ENCODE data around the gene TMEM161B. TPM values are rescaled to one million over a fixed set of nuclear protein-coding genes. Genes with fewer than 3 reads are reported as not detected.
"Not testable (repeated sequence)": the region's sequence is repeated elsewhere in the genome, so short reads cannot be mapped to it uniquely, and the experiment has no call there.

The TMEM161B gene
- 10 to 100 TPM; 15.2 to 17.2 TPM for total RNA-seq
- long read RNA-seq, donor 1, partial matches to known transcripts = 0 of 3 reads
- long read RNA-seq, donor 1, other reads (novel, unspliced or antisense) = 2 of 3 reads
- long read RNA-seq, donor 2 = 0 reads

DNA sequence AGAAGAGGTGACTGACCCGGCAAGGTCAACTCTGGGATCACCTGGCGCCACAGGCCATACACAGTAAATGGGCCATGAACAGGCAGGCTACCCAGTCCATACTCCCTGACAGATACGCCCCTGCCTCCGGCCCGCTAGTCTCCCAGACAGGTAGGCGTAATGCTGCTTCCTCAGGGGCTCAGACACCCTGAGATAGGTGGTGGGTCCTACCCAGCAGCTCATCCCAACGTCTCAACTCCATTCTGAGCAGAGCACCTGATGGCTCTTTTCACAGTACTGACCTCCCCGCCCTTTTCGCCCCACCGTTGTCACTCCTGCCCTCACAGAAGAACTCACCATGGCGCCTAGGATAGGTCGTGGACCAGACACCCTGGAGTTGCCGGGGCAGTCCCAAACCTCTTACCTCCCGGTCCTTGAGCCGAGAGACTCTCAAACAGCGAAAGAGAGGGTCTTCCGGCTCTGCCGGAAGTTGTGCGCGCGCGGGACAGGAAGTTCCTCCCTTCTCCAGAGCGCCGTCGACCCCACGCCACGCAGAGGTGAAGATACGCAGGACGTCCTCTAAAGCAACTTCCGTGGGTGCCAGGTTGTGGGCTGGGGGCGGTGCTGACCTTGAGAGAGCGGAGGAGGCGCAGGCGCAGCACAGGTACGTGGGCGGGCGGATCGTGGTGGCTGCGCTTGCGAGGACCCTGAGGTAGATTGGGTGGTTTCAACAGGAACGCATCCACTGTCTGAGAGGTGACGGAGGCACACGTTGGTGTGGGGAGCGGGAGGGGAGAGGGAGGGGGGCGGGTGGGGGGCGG lies at the start of gene TMEM161B:
Gene TMEM161B, minus strand, starts transcription at position 461 of the 800 bp plus-strand sequence. Its CDS starts 122 bp downstream, at position 339.
- peak; percentile 96 for DNase-seq (ENCODE audit: low spot score)
- intact Hi-C loops (cut with DNase I) = no loop called here

DNA sequence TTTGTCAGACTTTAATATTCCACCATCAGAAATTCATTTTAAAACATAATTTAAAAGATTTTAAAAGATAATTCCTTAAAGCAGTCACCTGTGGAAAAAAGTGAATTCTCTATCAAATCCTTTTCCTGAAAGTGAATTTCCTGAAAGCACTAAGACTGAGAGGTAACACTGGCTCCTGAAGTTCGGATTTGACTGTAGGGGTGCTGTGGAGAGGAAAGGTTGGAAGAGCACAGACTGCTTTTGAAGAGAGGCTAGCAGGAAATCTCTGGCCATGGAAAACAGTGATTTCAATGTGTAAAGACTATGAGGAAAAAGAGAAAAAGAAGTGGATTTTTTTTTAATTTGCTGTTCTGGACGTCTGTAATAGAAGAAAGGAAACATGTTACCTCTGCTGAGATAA lies 35.7 kb upstream of the TMEM161B start:
- intact Hi-C loops (cut with DNase I) = loop anchor here in 1 of 2 donors (1.0 kb wide), 1 partner anchor 9 kb away; no protein-coding TSS in a partner anchor
- no peak for DNase-seq (ENCODE audit: low spot score)

DNA sequence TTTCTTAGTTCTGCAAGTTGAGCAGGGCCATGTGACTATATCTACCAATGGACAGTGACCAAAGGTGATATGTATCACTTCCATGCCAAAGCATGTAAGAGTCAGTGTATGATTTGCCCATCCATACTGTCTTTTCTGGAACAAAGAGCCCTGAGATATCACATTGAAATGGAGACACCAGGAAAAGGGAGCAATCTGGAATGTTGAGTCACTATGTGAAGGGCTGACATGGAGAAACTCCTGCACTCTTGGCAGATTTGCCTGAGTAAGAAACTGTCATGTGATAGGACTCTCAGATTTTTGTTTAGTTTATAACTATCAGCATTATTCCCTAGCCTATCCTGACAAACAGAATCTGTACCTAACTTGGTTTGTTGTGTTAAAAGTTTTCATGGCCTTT lies 29.8 kb upstream of the TMEM161B start:
- intact Hi-C loops (cut with DNase I) = no loop called here

DNA sequence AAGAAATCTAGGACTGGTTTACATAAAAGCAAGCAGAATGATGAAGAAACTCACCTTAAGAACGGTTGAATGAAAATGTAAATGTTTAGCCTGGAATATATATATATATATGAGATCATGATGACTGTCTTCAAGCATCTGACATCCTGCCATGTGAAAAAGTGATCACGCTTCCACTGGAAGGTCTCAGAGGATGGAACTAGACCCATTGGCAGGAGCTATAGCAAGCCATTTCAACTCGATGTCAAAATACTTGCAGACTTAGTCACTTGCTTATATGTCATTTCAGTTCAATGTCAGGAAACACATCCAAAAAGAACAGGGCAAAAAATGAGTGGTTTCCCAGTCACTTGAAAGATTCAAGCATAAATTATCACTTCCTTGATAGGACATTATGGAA lies 22.2 kb upstream of the TMEM161B start:
- DNase-seq (ENCODE audit: low spot score) = no peak
- intact Hi-C loops (cut with DNase I) = no loop called here

More for the DNA sequence above, 29.8 kb upstream of the TMEM161B start:
- no peak for DNase-seq (ENCODE audit: low spot score)

DNA sequence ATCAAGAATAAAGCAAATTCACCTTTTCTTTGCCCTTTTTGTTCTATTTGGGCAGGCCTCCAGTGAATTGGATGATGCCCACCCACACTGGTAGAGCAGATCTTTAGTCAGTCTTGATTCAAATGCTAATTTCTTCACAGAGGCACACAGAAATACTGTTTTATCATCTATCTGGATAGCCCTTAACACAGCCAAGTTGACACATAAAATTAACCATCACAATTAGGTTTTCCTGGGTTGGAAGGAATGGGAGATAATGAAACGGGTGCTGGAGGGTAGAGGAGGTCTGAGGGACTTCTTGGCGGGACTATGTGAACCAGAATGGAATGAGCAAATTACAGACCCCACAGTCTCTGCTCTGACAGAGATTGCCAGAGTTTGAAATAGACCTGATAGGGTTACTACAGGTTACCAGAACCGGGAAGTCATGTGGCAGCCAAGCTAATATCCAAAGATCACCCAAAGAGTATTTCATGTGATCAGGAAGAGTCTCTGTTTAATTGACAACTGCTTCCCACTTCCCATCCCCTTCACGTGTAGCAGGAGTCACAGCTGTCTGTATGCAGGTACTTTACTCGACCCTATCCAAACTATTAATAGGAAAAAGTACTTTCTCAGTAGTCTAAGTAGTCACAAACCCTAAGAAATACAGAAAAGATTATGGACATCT lies 20.0 kb upstream of the TMEM161B start:
- intact Hi-C loops (cut with DNase I) = no loop called here
- no peak for DNase-seq (ENCODE audit: low spot score)

DNA sequence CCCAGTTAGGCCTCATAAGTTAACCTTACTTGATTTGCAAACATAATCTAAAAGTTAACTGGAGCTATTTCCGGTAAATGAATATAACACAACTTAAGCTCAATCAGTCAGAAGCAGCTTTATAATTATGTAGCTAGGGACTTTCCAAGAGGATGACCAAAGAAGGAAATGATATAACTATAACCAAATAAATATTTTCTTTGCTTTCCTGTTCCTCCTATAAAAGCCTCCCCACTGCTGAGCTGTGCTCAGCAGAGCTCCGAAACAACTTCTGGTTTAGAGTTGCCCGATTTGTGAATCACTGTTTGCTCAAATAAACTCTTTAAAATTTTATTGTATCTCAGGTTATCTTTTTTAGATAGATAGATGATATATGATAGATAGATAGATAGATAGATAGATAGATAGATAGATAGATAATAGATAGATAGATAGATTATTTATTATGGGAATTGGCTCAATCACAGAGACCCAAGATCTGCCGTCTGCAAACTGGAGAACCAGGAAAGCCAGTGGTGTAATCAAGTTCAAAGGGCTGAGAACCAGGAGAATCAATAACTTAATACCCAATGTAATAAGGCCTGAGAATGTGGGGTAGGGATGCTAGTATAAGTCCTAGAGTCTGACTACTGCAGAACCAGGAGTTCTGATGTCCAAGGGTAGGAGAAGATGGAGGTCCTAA lies 19.3 kb upstream of the TMEM161B start:
- DNase-seq (ENCODE audit: low spot score) = no peak
- intact Hi-C loops (cut with DNase I) = no loop called here

DNA sequence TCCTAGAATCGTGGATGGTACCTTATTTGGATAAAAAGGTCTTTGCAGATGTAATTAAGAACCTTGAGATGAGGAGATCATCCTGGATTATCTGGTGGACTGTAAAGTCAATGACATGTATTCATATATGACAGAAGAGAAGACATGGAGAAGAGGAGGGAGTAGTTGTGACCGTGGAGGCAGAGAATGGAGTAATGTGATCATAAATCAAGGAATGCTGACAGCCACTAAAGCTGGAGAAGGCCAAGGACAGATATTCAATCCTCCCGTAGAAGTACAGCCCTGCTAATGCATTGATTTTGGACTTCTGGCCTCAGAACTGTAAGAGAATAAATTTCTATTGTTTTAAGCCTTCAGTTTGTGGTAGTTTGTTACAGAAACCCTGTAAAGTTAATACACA lies 18.7 kb upstream of the TMEM161B start:
- intact Hi-C loops (cut with DNase I) = no loop called here
- DNase-seq (ENCODE audit: low spot score) = no peak

DNA sequence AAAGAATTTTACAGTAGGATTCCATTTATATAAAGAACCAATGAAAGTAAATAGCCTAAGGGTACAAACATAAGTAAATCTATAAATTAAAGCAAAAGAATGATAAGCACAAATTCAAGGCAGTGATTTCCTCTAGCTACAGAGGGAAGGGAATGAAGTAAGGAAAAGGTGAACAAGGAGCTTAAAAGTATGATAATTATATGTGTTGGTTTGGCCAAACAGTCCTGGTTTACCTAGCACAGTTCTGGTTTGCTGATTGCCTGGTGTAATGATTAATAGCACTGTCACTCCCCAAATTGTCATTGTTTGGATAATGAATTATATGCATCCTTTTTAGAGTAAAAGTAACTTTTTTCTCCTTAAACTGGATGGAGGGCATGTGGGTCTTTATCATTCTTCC lies 15.0 kb upstream of the TMEM161B start:
- no peak for DNase-seq (ENCODE audit: low spot score)
- intact Hi-C loops (cut with DNase I) = no loop called here

DNA sequence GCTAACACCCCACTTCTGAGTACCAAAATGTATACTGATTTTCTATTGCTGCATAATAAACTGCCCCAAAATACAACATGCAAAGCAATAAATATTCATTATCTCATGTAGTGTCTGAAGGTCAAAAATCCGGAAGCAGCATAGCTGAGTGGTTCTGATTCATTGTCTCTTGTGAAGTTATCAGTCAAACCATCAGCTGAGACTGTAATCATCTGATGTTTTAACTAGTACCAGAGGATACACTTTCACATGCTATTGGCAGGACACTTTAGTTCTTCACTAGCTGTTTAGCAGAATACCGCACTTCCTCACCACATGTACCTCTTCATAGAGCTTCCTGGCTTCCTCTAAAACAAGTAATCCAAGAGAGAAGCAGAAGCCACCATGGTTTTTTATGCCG lies 12.7 kb upstream of the TMEM161B start:
- no peak for DNase-seq (ENCODE audit: low spot score)
- intact Hi-C loops (cut with DNase I) = no loop called here

DNA sequence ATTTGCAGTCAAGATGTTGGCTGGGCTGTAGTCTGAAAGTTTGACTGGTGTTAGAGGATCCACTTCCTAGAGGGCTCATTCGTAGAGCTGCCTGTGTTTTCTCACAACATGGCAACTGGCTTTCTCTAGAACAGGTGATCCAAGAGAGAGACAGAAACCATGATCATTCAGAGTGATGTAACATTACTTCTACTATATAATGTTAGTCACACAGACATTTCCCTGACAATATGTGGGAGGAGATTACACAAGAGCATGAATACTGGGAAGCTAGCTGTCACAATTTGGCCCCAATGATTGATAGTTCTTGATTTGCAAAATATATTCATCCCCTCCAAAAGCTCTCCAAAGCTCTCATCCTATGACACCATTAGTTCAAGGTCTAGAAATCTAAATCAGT lies 10.9 kb upstream of the TMEM161B start:
- intact Hi-C loops (cut with DNase I) = no loop called here
- no peak for DNase-seq (ENCODE audit: low spot score)

DNA sequence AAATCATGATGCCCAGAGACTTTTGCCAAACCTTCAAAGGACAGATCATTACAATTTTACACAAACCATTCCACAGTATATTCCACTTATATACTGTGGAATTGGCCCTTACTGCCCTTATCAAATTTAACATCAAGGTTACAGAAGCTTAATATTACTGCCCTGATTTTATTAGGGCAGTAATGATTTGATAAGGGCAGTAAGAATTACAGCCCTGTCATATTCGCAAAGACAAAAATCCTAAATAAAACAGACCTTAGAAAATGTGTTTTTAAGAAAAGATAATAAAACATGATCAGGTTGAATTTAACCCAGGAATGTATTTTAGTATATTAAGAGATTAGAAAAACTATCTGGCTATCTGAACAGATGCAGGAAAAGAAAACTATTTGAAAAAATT lies 7.7 kb upstream of the TMEM161B start:
- no peak for DNase-seq (ENCODE audit: low spot score)
- intact Hi-C loops (cut with DNase I) = no loop called here

DNA sequence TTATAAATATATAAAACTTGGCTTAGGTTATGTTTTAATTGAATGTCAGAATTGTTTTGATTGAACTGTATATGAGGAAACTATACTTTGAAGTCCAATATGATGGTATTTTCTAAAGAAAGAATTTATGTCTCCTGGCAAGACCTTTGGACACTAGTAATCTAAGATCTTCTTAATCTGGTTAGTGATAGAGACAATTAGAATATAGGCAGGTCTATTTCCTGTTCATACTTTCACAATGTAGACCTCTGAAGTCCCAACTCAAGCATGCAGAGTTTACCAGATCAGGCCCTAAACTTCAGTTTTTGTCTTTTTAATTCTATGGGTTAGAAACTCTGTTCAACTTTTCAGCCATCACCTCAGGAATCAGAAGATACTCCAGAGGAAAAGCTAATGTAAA lies 6.9 kb upstream of the TMEM161B start:
- intact Hi-C loops (cut with DNase I) = no loop called here
- no peak for DNase-seq (ENCODE audit: low spot score)

DNA sequence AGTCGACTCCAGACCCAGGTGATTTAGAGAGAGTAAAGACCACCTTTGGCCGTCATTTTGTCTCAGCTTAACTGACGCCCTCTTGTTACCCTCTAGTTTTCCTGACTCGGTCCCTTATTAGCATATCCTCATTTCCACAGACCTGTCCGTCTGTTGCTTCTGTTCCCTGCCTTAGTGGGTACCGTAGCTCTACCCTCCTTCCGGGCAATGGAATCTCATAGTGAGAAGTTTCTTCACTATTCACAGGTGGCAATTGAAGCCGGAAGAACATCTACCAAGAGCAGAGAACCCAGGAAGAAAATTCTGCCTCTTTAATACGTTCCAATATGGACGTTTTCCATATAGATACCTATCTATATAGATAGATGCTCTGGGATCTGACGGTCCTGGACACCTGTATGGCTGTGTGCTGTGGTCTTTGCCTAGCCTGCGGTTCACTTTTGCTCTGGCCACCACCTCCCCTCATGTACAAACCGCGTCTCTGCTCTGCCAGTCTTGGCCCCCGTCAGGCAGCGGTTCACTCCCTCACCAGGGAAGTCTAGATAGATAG lies 652 bp upstream of the TMEM161B start:
- no peak for DNase-seq (ENCODE audit: low spot score)
- intact Hi-C loops (cut with DNase I) = no loop called here

DNA sequence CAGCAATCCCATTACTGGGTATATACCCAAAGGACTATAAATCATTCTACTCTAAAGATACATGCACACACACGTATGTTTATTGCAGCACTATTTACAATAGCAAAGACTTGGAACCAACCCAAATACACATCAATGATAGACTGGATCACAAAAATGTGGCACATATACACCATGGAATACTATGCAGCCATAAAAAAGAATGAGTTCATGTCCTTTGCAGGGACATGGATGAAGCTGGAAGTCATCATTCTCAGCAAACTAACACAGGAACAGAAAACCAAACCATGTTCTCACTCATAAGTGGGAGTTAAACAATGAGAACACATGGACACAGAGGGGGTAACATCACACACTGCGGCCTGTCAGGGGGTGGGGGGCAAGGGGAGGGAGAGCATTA lies 4.1 kb downstream of the TMEM161B start:
- DNase-seq (ENCODE audit: low spot score); intact Hi-C loops (cut with DNase I): not testable (repeated sequence)

DNA sequence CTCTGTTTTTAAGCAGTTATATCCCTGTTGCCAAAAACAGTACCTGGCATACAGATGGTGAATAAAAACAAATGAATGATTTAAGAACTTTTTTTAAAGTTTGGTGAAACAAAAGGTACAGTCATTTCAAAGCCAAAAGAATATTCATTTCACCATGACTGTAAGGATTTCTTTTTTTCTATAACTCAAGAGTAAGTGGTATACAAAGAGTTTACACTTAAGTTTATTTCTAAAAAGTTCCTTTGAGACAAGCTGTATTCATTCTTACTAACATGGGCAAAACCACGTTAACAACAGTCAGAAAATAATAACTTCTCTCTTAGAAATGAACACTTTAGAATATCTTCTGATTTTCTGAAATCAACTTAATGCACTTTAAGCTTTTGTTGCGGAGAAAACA lies 5.3 kb downstream of the TMEM161B start:
- DNase-seq (ENCODE audit: low spot score) = no peak
- intact Hi-C loops (cut with DNase I) = no loop called here

DNA sequence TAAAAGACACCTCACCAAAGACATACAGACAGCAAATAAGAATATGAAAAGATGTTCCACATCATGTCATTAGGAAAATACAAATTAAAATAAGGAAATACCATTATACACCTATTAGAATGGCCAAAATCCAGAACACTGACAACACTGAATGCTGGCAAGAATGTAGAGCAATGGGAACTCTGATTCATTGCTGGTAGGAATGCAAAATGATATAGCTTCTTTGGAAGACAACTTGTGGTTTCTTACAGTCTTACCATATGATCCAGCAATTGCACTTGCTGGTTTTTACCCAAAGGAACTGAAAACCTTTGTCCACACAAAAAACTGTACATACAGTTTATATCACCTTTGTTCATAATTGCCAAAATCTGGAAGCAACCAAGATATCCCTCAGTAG lies 6.5 kb downstream of the TMEM161B start:
- no peak for DNase-seq (ENCODE audit: low spot score)
- intact Hi-C loops (cut with DNase I) = no loop called here

DNA sequence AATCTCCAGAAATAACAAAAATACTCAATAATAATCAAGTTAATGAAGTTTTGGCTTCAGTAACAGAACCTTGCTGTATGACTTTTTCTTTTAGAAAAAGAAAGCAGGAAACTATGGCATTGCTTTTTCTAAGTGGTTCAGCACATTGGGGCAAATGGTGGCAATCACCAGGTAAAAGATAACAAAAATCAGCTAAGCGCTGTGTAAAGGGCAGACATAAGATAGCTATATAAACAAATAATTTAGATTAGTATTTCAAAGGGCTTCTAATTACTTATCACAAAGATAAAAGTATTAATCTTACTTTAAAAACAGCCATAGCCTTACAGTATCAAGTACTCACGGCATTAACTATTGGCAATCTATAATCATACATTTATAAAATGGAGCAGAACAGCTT lies 10.0 kb downstream of the TMEM161B start:
- DNase-seq (ENCODE audit: low spot score) = no peak
- intact Hi-C loops (cut with DNase I) = no loop called here

DNA sequence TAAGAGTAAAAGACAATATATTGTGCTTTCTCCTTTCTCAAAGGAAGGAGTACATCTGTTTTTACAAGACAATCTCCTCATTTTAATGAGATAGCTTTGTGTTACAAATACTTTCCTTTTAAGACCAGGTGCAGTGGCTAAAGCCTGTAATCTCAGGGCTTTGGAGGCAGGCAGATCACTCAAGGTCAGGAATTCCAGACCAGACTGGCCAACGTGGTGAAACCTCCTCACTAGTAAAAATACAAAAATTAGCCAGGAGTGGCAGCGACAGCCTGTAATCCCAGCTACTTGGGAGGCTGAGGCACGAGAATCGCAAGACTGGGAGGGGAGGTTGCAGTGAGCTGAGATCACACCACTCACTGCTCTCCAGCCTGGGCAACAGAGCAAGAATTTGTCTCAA lies 11.8 kb downstream of the TMEM161B start:
- intact Hi-C loops (cut with DNase I) = no loop called here
- no peak for DNase-seq (ENCODE audit: low spot score)

DNA sequence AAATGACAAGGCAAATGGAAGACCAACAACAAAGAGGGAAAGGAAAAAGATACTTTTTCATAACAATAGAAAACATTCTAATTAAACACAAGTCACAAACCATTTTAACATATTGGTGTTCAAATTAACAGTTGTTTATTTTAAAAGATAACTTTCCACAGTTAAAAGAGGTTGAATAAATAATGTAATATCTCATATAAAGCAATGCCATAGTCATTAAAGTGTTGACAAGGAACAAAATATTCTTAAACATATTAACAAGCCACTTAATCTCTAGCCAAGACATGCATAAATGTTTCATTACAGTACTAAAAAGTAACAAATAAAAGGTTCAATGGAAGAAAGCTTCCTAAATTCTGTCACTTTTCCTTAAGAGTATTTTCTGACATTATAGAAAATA lies 12.6 kb downstream of the TMEM161B start:
- intact Hi-C loops (cut with DNase I) = no loop called here
- DNase-seq (ENCODE audit: low spot score) = no peak

DNA sequence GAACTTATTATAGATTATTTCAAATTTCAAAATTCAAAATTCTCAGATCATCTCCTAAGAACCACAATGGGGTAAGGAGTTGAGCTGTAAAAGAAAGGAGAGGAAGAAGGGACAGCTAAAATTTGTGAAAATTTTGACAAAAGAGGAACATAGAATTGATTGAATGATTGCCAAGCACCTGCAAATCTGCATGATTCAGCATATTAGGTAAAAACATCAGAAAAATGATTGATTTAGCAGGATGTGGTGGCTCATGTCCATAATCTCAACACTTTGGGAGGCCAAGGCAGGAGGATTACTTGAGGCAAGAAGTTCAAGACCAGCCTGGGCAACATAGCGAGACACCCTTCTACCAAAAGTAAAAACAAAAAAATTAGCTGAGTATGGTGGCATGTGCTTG lies 14.3 kb downstream of the TMEM161B start:
- no peak for DNase-seq (ENCODE audit: low spot score)
- intact Hi-C loops (cut with DNase I) = no loop called here

All from posterior vena cava (tissue), 2 donors.